ENCODE data around the gene CCDC68. TPM values are rescaled to one million over a fixed set of nuclear protein-coding genes. Genes with fewer than 3 reads are reported as not detected.

CCDC68 gene
- total and polyA plus RNA-seq, 2 of the 13 experiments (the other 11 are each of a cell fraction or from before 2014, with no cell fraction given), result 4.6 to 13.3 TPM

DNA sequence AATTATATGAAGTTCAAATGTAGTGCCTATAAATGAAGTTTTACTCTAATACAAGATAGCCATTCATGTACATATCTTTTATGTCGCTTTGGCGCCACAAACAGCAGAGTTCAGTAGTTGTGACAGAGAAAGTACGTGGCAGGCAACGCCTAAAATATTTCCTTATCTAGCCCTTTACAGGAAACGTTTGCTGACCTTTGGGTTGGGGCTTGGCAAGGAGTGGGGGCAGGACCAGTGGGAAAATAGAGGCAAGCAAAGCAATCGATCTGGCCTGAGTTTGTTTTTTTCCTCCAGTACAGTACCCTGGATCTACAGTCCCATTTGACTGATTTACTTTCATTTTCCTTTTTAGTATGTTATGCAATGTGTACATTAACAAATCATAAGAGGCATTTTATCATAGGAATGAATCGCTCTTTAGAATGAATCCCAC, 13.1 kb downstream of the CCDC68 start (continued):
- no peak for TF ChIP-seq ZNF160 (CRISPR knock-in tag; IDR thresholded peaks at IDR 0.05)
- no peak for TF ChIP-seq ZSCAN20 (CRISPR knock-in tag; IDR thresholded peaks at IDR 0.05; ENCODE audit: borderline replicate concordance)
- no peak for TF ChIP-seq RFX1 (IDR thresholded peaks at IDR 0.05)
- TF ChIP-seq ZNF546 (CRISPR knock-in tag; conservative IDR thresholded peaks at IDR 0.05), result no peak
- no peak for TF ChIP-seq PAX8 (CRISPR knock-in tag; IDR thresholded peaks at IDR 0.05; ENCODE audit: borderline replicate concordance)
- no peak for TF ChIP-seq HDAC6 (IDR thresholded peaks at IDR 0.05; ENCODE audit: low read depth, low read length)
- TF ChIP-seq, protein P1, sequence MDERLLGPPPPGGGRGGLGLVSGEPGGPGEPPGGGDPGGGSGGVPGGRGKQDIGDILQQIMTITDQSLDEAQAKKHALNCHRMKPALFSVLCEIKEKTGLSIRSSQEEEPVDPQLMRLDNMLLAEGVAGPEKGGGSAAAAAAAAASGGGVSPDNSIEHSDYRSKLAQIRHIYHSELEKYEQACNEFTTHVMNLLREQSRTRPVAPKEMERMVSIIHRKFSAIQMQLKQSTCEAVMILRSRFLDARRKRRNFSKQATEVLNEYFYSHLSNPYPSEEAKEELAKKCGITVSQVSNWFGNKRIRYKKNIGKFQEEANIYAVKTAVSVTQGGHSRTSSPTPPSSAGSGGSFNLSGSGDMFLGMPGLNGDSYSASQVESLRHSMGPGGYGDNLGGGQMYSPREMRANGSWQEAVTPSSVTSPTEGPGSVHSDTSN (CRISPR knock-in tag; IDR thresholded peaks at IDR 0.05), result no peak
- no peak for TF ChIP-seq ZNF333 (CRISPR knock-in tag; IDR thresholded peaks at IDR 0.05; ENCODE audit: borderline replicate concordance)
- no peak for TF ChIP-seq CREB1 (IDR thresholded peaks at IDR 0.05)
- peak; percentile 82 for TF ChIP-seq CREB1 (CRISPR knock-in tag; IDR thresholded peaks at IDR 0.05)
- TF ChIP-seq ZNF460 (CRISPR knock-in tag; IDR thresholded peaks at IDR 0.05; ENCODE audit: borderline replicate concordance), result no peak; the same call in 1 of the 2 replicates
- TF ChIP-seq ZNF441 (CRISPR knock-in tag; IDR thresholded peaks at IDR 0.05; ENCODE audit: borderline replicate concordance), result 0 out of 2 replicates have a peak, but pooled peaks have one; percentile 16
- no peak for TF ChIP-seq SMAD9 (CRISPR knock-in tag; IDR thresholded peaks at IDR 0.05)
- TF ChIP-seq, protein P2, sequence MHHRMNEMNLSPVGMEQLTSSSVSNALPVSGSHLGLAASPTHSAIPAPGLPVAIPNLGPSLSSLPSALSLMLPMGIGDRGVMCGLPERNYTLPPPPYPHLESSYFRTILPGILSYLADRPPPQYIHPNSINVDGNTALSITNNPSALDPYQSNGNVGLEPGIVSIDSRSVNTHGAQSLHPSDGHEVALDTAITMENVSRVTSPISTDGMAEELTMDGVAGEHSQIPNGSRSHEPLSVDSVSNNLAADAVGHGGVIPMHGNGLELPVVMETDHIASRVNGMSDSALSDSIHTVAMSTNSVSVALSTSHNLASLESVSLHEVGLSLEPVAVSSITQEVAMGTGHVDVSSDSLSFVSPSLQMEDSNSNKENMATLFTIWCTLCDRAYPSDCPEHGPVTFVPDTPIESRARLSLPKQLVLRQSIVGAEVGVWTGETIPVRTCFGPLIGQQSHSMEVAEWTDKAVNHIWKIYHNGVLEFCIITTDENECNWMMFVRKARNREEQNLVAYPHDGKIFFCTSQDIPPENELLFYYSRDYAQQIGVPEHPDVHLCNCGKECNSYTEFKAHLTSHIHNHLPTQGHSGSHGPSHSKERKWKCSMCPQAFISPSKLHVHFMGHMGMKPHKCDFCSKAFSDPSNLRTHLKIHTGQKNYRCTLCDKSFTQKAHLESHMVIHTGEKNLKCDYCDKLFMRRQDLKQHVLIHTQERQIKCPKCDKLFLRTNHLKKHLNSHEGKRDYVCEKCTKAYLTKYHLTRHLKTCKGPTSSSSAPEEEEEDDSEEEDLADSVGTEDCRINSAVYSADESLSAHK (CRISPR knock-in tag; IDR thresholded peaks at IDR 0.05; ENCODE audit: borderline replicate concordance), result no peak
- TF ChIP-seq SKI (IDR thresholded peaks at IDR 0.05; ENCODE audit: partially characterized antibody), result peak; percentile 77
- TF ChIP-seq ZBTB42 (CRISPR knock-in tag; IDR thresholded peaks at IDR 0.05), result no peak
- TF ChIP-seq, protein P3, sequence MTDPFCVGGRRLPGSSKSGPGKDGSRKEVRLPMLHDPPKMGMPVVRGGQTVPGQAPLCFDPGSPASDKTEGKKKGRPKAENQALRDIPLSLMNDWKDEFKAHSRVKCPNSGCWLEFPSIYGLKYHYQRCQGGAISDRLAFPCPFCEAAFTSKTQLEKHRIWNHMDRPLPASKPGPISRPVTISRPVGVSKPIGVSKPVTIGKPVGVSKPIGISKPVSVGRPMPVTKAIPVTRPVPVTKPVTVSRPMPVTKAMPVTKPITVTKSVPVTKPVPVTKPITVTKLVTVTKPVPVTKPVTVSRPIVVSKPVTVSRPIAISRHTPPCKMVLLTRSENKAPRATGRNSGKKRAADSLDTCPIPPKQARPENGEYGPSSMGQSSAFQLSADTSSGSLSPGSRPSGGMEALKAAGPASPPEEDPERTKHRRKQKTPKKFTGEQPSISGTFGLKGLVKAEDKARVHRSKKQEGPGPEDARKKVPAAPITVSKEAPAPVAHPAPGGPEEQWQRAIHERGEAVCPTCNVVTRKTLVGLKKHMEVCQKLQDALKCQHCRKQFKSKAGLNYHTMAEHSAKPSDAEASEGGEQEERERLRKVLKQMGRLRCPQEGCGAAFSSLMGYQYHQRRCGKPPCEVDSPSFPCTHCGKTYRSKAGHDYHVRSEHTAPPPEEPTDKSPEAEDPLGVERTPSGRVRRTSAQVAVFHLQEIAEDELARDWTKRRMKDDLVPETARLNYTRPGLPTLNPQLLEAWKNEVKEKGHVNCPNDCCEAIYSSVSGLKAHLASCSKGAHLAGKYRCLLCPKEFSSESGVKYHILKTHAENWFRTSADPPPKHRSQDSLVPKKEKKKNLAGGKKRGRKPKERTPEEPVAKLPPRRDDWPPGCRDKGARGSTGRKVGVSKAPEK (CRISPR knock-in tag; IDR thresholded peaks at IDR 0.05; ENCODE audit: borderline replicate concordance), result no peak
- TF ChIP-seq, protein P4, sequence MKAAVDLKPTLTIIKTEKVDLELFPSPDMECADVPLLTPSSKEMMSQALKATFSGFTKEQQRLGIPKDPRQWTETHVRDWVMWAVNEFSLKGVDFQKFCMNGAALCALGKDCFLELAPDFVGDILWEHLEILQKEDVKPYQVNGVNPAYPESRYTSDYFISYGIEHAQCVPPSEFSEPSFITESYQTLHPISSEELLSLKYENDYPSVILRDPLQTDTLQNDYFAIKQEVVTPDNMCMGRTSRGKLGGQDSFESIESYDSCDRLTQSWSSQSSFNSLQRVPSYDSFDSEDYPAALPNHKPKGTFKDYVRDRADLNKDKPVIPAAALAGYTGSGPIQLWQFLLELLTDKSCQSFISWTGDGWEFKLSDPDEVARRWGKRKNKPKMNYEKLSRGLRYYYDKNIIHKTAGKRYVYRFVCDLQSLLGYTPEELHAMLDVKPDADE (CRISPR knock-in tag; IDR thresholded peaks at IDR 0.05), result no peak
- TF ChIP-seq RBM39 (IDR thresholded peaks at IDR 0.05; ENCODE audit: low read depth, low read length, poor library complexity, severe bottlenecking), result no peak
- TF ChIP-seq ZMYM2 (CRISPR knock-in tag; IDR thresholded peaks at IDR 0.05), result no peak
- no peak for TF ChIP-seq ZNF557 (CRISPR knock-in tag; IDR thresholded peaks at IDR 0.05)
- TF ChIP-seq KLF12 (CRISPR knock-in tag; IDR thresholded peaks at IDR 0.05; ENCODE audit: borderline replicate concordance), result peak; percentile 34; the same call in 1 of the 2 replicates
- no peak for TF ChIP-seq NFE2 (CRISPR knock-in tag; IDR thresholded peaks at IDR 0.05)
- TF ChIP-seq ZNF446 (CRISPR knock-in tag; IDR thresholded peaks at IDR 0.05), result no peak

Data from HepG2 (cell line).